GM19455 (cell line): ENCODE results near the gene WDR18.

ENCODE experiments used
- ATAC-seq: cut with Tn5 transposase; IDR thresholded peaks from one replicate; pipeline ENCODE4 v1.9.1; 2021; ENCODE audit not compliant: unreplicated experiment

The WDR18 gene

DNA sequence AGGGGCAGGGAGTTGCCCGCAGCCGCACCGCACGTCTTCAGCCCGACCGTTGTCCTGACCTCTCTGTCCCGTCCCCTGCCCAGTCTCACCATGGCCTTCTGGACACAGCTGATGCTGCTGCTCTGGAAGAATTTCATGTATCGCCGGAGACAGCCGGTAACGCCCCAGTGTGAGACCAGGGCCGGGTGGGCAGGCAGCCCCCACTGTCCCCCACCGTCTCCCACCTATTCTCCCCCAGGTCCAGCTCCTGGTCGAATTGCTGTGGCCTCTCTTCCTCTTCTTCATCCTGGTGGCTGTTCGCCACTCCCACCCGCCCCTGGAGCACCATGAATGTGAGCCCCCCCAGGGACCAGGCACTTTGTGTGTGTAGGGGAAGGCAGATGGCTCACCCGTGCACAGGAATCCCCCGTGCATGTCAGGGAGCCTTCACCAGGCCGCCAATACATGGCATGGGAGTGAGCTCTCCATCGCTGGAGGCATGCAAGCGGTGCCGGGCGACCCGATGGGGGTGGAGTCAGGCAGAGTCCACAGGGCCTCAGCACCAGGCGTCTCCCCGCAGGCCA lies 57.2 kb downstream of the WDR18 start:
- no peak for ATAC-seq

DNA sequence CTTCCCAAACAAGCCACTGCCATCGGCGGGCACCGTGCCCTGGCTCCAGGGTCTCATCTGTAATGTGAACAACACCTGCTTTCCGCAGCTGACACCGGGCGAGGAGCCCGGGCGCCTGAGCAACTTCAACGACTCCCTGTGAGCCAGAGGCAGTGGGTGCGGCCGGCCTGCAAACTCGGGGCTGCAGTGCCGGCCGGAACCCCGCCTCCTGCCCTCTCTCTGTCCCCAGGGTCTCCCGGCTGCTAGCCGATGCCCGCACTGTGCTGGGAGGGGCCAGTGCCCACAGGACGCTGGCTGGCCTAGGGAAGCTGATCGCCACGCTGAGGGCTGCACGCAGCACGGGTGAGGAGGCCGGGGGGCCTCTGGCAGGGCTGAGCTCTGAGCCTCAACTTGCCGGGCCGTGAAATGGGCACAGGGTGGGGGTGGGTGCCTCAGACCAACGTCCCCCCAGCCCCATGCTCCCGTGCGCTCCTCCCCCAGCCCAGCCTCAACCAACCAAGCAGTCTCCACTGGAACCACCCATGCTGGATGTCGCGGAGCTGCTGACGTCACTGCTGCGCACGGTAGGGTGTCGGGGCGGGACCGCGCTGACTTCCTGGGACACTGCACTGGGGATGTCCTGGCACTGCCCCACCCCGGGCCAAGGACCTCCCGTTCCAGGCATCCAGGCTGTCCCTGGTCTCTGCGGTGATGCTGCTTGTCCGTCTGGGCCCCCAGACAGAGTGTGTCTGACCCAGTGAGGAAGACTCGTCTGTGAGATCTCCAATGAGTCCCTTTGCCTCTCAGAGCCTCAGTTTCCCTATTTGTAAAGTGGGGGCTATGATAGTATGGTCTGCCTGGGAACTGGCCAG lies 57.9 kb downstream of the WDR18 start:
- no peak for ATAC-seq

DNA sequence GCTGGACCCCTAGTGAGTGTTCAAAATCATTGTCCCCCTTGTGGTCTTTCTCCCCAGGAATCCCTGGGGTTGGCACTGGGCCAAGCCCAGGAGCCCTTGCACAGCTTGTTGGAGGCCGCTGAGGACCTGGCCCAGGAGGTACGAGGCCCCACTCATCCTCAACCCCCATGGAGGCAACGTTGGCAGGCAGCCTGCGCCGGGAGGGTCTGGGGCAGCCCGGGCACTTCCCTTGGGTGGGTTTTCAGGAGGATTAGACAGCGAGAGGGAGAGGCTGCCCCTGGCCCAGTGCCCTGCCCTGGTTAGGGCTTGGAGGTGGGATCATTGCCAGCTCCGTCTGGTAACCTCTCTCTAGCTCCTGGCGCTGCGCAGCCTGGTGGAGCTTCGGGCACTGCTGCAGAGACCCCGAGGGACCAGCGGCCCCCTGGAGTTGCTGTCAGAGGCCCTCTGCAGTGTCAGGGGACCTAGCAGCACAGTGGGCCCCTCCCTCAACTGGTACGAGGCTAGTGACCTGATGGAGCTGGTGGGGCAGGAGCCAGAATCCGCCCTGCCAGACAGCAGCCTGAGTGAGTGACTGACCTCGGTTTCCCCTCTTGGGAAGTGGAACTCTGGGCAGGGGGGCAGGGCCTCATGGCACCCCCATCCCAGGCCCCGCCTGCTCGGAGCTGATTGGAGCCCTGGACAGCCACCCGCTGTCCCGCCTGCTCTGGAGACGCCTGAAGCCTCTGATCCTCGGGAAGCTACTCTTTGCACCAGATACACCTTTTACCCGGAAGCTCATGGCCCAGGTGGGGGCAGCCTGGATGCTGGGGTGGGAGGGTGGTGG lies 58.8 kb downstream of the WDR18 start:
- no peak for ATAC-seq
